ENCODE data around the gene SIT1.
"Not testable (repeated sequence)": the region's sequence is repeated elsewhere in the genome, so short reads cannot be mapped to it uniquely, and the experiment has no call there.

The SIT1 gene

GRCh38 chr9:35618854-35619799 lies 31.6 kb downstream of the SIT1 start:
- TF ChIP-seq GATA1 (IDR thresholded peaks at IDR 0.05; ENCODE audit: low read depth, low read length) (no peak), POLR2A (IDR thresholded peaks at IDR 0.05; ENCODE audit: low read length) (no peak)
- DNase-seq, result no peak

GRCh38 chr9:35618325-35618727 lies 32.4 kb downstream of the SIT1 start, which contains the start of gene CD72:
Gene CD72, minus strand, starts transcription at chr9:35618413. Its CDS starts 110 bp downstream, at chr9:35618303.
- DNase-seq, result peak in 1 of 2 experiments; percentile 9
- TF ChIP-seq POLR2A (IDR thresholded peaks at IDR 0.05; ENCODE audit: low read length), result no peak
- TF ChIP-seq GATA1 (IDR thresholded peaks at IDR 0.05; ENCODE audit: low read depth, low read length), result no peak

- DNase-seq, result no peak
- TF ChIP-seq GATA1 (IDR thresholded peaks at IDR 0.05; ENCODE audit: low read depth, low read length) (no peak), POLR2A (IDR thresholded peaks at IDR 0.05; ENCODE audit: low read length) (no peak)
Measured at GRCh38 chr9:35617548-35617947, 33.2 kb downstream of the SIT1 start.

GRCh38 chr9:35616681-35617459 lies 33.9 kb downstream of the SIT1 start:
- no peak for TF ChIP-seq GATA1 (IDR thresholded peaks at IDR 0.05; ENCODE audit: low read depth, low read length)
- TF ChIP-seq POLR2A (IDR thresholded peaks at IDR 0.05; ENCODE audit: low read length), result no peak
- DNase-seq, result peak; percentile 47 to 51

GRCh38 chr9:35615981-35616680 lies 34.6 kb downstream of the SIT1 start:
- DNase-seq, result no peak
- no peak for TF ChIP-seq GATA1 (IDR thresholded peaks at IDR 0.05; ENCODE audit: low read depth, low read length)
- no peak for TF ChIP-seq POLR2A (IDR thresholded peaks at IDR 0.05; ENCODE audit: low read length)

- no peak for DNase-seq
- no peak for TF ChIP-seq POLR2A (IDR thresholded peaks at IDR 0.05; ENCODE audit: low read length)
- TF ChIP-seq GATA1 (IDR thresholded peaks at IDR 0.05; ENCODE audit: low read depth, low read length), result no peak
Measured at GRCh38 chr9:35612843-35613242, 37.9 kb downstream of the SIT1 start.

- not testable (repeated sequence) for DNase-seq
Measured at GRCh38 chr9:35612066-35612465, 38.7 kb downstream of the SIT1 start.

- DNase-seq, result peak; percentile 49 to 65
Measured at GRCh38 chr9:35611230-35611797, 39.4 kb downstream of the SIT1 start.

GRCh38 chr9:35609820-35610163 lies 40.9 kb downstream of the SIT1 start:
- TF ChIP-seq POLR2A (IDR thresholded peaks at IDR 0.05; ENCODE audit: low read length), result no peak
- DNase-seq, result no peak

More at GRCh38 chr9:35611230-35611797, 39.4 kb downstream of the SIT1 start:
- TF ChIP-seq POLR2A (IDR thresholded peaks at IDR 0.05; ENCODE audit: low read length) (no peak), GATA1 (IDR thresholded peaks at IDR 0.05; ENCODE audit: low read depth, low read length) (no peak)

GRCh38 chr9:35609001-35609819 lies 41.5 kb downstream of the SIT1 start:
- no peak for DNase-seq
- TF ChIP-seq POLR2A (IDR thresholded peaks at IDR 0.05; ENCODE audit: low read length) (no peak), GATA1 (IDR thresholded peaks at IDR 0.05; ENCODE audit: low read depth, low read length) (no peak)

- DNase-seq, result no peak
- no peak for TF ChIP-seq POLR2A (IDR thresholded peaks at IDR 0.05; ENCODE audit: low read length)
- no peak for TF ChIP-seq GATA1 (IDR thresholded peaks at IDR 0.05; ENCODE audit: low read depth, low read length)
Measured at GRCh38 chr9:35608221-35608620, 42.5 kb downstream of the SIT1 start.

- no peak for TF ChIP-seq GATA1 (IDR thresholded peaks at IDR 0.05; ENCODE audit: low read depth, low read length)
- no peak for TF ChIP-seq POLR2A (IDR thresholded peaks at IDR 0.05; ENCODE audit: low read length)
- DNase-seq, result no peak
Measured at GRCh38 chr9:35606726-35607125, 44.0 kb downstream of the SIT1 start.

- TF ChIP-seq GATA1 (IDR thresholded peaks at IDR 0.05; ENCODE audit: low read depth, low read length) (no peak), POLR2A (IDR thresholded peaks at IDR 0.05; ENCODE audit: low read length) (no peak)
- DNase-seq, result peak in 1 of 2 experiments; percentile 32
Measured at GRCh38 chr9:35606138-35606504, 44.6 kb downstream of the SIT1 start.
